Astrocyte (in vitro differentiated cells and primary cell): ENCODE results near the gene KDR.

Experiments
- EZH2 ChIP-seq: IDR thresholded peaks from 2 replicates; pipeline ENCODE4 v1.6.1; 2012; ENCODE audit warnings: mild to moderate bottlenecking, low read length, inconsistent platforms; ENCODE audit not compliant: insufficient read depth
- TF ChIP-seq, protein P1 (sequence below): IDR thresholded peaks from 2 replicates; pipeline ENCODE4 v1.5.1; 2011; ENCODE audit warnings: low read depth, mild to moderate bottlenecking, inconsistent platforms, low read length, moderate library complexity; ENCODE audit not compliant: insufficient read depth

DNA sequence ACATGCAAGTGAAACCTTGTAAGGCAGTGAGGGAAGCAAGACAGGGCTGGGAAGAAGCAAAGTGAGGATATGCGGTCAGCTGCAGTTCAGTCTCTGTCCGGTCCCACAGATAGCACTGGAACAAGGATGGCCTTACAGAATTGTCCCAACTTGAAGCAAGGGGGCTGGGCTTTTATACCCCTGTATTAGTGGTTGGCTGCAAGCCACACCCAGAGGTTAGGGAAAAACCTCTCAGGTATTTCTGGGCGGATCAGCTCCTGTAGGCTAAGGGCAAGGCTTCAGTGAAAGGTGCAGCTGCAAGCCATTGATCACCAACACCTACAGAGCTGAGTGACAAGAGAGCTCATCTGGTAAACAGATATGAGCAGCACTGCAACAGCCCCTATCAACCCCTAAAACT lies 89.0 kb downstream of the KDR start:
- TF ChIP-seq, protein P1, sequence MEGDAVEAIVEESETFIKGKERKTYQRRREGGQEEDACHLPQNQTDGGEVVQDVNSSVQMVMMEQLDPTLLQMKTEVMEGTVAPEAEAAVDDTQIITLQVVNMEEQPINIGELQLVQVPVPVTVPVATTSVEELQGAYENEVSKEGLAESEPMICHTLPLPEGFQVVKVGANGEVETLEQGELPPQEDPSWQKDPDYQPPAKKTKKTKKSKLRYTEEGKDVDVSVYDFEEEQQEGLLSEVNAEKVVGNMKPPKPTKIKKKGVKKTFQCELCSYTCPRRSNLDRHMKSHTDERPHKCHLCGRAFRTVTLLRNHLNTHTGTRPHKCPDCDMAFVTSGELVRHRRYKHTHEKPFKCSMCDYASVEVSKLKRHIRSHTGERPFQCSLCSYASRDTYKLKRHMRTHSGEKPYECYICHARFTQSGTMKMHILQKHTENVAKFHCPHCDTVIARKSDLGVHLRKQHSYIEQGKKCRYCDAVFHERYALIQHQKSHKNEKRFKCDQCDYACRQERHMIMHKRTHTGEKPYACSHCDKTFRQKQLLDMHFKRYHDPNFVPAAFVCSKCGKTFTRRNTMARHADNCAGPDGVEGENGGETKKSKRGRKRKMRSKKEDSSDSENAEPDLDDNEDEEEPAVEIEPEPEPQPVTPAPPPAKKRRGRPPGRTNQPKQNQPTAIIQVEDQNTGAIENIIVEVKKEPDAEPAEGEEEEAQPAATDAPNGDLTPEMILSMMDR, result no peak
- no peak for TF ChIP-seq EZH2
